GM12892 (cell line): ENCODE data around the gene SLC44A1.

ENCODE experiments used
- POLR2A ChIP-seq: IDR thresholded peaks from 2 replicates; pipeline ENCODE4 v1.6.1; 2011; ENCODE audit warnings: low read depth, low read length, control low read depth
- POLR2AphosphoS5 ChIP-seq: IDR thresholded peaks from 2 replicates; pipeline ENCODE4 v1.6.1; 2011; ENCODE audit warnings: low read depth, low read length, control low read depth
- TAF1 ChIP-seq: IDR thresholded peaks from 2 replicates; pipeline ENCODE4 v1.6.1; 2011; ENCODE audit warnings: low read depth, mild to moderate bottlenecking, control low read depth, low read length, borderline replicate concordance

DNA sequence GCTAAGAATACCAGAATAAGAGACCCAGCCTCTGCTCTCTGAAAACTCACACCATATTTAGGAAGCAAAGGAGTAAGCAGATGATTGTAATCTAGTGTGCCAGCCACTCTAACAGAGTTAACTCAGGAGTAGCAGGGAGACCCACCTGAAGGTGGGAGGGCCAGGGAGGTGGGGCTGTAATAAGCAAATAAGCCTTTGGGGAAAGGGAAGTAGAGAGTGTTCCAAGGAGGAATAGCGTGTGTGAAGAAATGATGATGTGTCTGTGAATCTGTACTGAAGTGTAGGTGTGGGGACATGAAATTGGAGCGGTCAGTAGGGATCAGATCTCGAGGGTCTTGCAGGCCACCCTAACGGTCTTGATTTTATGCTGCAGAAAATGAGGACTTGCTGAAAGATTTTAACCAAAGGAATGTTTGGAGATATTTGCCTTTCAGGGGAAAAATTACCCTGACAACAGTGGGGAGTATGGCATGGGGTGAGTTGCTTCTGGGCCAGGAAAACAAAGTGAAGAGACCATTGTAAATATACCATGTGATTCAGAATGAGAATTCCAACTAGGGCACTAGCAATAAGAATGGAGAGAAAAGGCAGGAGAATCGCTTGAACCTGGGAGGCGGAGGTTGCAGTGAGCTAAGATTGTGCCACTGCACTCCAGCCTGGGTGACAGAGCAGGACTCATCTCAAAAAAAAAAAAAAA is 159.2 kb downstream of the SLC44A1 start:
- TF ChIP-seq POLR2A (no peak), TAF1 (no peak), POLR2AphosphoS5 (no peak)
